DMS 273 treated with DMSO at 0.1 percent for 48 hours (cell line): Measurements from ENCODE around the gene ABCA3.
A peak's percentile ranks its signal among the peaks of the same experiment; 100 is the strongest.
"Not testable (repeated sequence)": the region's sequence is repeated elsewhere in the genome, so short reads cannot be mapped to it uniquely, and the experiment has no call there.

ENCODE experiments used
- DNase-seq: peaks from one replicate; lab custom pipeline; 2025; lab: John Stamatoyannopoulos, UW

ABCA3 gene

DNA sequence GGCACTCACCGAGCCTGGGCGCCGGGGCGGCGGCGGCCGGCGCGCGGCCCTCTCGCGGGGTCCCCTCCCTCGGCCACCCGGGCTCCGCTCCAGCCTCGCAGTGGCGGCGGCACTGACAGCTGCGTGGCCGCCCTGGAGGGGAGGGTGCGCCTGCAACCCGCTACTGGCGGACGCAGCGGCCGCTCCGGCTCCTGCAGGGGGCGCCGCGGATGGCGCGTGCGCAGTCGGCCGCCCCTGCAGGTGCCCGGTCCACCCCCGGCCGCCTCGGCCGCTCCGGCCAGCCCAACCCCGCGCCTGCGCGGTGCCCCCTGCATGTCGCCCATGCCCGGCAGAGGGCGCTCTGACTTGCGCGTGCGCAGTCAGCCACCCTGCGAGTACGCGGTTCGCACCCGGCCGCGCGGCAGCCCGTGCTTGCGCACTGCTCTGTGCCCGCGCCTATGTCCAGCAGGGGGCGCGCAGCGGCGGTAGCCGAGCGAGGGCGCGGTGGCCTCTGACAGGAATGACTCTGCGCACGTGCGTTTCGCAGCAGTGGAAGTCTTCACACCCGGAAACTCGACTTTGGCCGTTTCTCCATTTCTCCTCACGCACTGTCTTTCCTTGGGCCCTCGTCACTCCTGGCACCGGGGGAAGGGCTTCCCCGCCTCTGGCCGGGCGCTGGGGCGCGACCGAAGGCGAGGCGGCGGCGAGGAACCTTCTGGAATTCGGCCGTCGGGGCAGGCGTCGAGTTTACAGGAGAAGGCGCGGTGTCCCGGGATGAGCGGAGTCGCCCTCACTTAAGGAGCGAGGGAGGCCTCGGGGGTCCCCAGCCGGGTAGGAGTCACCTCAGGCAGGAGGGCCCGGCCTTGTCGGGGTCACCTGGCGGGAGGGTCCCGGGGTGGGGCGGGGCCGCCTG is at the start of gene ABCA3:
Gene ABCA3 (minus strand): TSS at position 165 of the 892 bp plus-strand sequence. CDS start 14,262 bp downstream, outside the sequence.
- DNase-seq: peak; percentile 80

GRCh38 chr16:2388875-2389433 is 48.4 kb upstream of the ABCA3 start:
- DNase-seq: no peak

DNA sequence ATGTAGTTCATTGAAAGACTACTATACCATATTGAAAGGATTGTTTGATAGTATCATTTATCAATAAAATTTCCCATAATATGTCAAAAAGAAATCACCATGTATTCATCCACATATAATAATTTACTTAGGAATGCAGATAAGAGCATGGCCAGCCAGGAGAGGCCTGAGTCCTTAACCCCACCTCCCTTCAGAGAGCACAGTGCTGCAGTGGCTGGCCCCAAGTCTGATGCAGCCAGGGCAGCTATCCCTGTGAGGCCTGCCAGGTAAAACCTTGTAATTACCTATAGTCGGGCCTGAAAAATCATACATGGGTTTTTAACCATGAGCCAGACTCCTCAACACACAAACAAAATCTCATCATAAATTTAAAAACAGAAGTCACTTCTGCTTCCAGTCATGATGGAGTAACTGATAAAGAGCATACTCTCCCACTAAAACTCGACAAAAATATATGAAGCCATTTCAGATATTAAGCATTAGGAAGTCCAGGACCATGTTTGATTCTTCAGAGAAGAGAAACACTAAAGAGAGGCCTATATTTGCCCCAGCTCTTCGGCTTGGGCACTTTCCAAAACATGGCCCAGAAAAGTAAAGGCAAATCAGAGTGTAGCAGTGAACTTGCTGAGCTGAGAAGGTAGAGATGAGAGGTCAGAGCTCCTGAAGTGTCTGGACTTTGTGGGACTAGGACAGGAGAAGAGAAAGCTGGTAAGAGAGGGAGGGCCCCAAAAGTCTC is 47.8 kb upstream of the ABCA3 start:
- DNase-seq: no peak

DNA sequence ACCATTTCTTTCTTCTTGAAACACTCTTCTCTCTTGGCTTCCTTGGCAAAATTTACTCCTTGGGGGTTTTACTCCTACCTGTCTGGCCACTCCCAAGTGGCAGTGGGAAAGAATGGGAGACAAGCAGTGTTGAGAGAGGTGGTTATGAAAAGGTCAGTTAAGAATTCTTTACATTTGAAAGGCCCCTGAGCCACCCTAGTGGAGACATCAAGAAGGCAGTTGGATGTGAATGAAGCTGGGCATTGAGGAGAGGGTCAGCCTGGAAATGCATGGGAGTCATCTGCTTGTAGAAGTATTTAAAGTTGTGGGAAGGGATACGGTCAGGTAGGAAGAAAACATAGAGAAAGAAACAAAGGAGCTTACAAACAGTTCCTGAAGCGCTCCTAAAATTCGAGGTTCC is 46.5 kb upstream of the ABCA3 start:
- no peak for DNase-seq

GRCh38 chr16:2385982-2386381 is 45.5 kb upstream of the ABCA3 start:
- DNase-seq: not testable (repeated sequence)

DNA sequence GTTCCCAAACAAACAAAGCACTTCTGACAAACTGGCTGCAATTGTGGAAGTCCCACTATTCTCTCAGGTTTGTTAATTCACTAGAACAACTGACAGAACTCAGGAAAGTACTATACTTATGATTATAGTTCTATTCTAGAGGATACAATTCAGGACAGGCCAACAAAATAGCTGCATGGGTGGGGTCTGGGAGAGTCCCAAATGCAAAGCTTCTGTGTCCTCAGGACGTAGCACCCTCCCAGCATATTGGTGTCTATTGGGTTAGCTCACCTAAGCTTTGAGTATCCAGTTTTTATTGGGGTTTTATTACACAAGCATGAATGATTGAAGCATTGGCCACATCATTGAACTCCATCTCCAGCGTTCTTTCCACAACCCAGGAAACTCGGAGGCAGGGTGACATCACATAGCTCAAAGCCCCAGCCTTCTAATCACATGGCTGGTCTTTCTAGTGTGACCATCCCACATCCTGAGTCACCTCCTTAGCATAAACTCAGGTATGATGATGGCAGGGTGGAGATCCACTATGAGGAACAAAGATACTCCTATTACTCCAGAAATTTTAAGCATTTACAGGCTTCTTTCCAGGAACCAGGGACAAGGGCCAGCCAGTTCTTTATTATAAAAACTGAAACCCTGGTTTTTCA is 44.8 kb upstream of the ABCA3 start:
- DNase-seq: no peak

DNA sequence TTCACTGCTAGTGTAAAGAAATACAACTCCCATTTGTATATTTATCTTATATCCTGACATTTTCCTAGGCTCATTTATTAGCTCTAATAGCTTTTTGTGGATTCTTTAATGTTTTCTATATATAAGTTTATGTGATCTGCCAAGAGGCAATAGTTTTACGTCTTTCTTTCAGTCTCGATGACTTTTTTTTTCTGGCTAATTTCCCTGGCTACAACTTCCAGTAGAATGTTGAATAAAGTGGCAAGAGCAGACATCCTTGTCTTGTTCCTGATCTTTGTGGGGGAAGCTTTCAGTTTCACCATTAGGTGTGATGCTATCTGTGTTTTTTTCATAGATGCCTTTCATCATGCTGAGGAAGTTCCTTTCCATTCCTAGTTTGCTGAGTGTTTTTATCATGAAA is 43.9 kb upstream of the ABCA3 start:
- DNase-seq: no peak

GRCh38 chr16:2383501-2383900 is 43.0 kb upstream of the ABCA3 start:
- DNase-seq: no peak

DNA sequence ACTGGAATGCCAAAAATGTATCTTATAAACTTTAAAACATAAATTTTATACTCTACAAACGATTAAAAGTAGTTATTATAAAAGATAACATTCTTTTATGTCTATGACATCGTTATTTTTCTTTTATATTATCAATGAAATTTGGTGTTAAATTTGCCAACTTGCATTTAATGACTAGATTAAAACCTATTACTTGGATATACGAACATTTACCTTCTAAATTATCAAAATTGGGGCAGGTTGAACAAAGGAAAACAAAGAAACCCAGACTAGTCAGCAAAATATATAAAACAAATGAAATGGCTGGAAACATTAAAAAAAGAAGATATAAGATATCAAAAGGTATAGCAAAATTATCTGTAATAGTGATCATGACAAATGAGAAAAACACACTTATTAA is 34.1 kb upstream of the ABCA3 start:
- no peak for DNase-seq

DNA sequence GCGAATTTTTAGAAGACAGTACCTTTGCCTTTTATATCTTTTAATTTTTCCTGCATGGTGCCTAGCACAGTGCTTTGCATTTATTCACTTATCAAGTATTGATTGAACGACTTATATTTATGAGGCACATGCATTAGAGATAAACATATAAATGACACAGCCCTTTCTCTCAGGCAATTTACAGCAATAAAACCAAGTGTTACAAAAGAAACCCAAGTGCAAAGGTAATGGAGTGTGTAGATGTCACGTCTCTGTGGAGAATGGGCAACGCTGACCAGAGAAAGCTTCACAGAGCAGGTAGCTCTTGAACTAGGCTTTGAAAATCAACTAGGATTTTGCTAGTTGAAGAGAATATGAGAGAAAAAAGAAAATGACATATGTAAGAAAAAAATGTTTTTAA is 32.6 kb upstream of the ABCA3 start:
- no peak for DNase-seq

DNA sequence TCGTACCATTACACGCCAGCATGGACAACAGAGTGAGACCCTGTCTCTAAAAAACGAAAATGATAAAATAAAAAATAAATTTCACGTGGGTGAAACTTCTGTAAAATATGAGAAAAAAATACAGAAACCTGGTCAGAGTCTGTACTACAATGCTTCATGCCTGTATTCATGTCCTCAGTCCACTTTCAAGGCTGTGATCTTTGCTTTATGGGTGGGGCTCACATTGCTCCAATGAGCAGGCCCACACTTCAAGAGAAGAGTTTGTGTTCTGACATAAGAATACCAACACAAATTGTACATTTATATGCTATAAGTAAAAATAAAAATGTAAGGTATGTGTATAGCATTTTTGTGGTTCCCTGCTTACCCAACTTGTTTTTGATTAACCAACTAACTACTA is 32.2 kb upstream of the ABCA3 start:
- DNase-seq: no peak

GRCh38 chr16:2371421-2371820 is 30.9 kb upstream of the ABCA3 start:
- no peak for DNase-seq

DNA sequence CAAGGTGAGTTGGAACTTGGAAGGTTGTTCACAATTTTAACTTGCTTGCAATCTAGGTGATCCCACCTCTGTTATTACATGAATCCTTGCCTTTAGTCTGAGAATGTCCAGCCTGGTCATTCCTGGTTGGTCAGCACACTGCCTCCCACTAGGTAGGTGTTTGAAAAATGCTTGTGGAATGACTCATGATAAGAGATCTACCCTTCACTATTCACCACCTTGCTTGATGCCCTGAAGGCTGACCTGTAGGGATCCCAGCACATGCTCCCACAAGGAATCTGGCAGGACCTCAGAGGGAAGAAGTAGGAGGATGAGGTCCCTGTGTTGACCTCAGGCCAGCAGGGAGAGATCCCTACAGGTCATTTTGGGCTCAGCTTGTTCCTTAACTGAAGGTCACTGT is 30.2 kb upstream of the ABCA3 start:
- no peak for DNase-seq

DNA sequence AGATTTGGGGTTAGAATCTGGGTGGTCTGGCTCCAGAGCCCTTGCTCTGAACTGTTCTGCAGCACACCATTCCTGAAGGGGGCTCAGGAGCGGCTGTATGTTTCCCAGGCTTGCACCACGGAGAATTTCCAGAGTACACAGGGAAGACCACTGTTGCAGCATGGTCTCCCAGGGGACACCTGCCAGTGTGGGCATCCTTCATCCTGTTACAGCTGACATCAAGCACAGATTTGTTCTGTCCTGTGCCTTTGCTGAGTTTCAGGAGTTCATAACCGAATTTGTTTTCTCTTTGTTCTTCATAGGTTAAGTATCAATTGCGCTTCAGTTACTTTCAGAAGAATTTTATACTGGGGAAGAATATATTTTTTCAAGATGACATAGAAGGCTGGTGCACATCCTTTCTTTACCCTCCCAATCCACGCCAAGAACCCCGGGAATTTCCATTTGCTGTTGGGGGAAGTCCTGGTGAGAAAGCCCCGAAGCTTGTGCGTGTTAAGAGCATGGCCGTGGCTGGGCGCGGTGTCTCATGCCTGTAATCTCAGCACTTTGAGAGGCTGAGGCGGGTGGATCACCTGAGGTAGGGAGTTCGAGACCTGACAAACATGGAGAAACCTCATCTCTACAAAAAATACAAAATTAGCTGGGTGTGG is 26.3 kb upstream of the ABCA3 start:
- DNase-seq: no peak

DNA sequence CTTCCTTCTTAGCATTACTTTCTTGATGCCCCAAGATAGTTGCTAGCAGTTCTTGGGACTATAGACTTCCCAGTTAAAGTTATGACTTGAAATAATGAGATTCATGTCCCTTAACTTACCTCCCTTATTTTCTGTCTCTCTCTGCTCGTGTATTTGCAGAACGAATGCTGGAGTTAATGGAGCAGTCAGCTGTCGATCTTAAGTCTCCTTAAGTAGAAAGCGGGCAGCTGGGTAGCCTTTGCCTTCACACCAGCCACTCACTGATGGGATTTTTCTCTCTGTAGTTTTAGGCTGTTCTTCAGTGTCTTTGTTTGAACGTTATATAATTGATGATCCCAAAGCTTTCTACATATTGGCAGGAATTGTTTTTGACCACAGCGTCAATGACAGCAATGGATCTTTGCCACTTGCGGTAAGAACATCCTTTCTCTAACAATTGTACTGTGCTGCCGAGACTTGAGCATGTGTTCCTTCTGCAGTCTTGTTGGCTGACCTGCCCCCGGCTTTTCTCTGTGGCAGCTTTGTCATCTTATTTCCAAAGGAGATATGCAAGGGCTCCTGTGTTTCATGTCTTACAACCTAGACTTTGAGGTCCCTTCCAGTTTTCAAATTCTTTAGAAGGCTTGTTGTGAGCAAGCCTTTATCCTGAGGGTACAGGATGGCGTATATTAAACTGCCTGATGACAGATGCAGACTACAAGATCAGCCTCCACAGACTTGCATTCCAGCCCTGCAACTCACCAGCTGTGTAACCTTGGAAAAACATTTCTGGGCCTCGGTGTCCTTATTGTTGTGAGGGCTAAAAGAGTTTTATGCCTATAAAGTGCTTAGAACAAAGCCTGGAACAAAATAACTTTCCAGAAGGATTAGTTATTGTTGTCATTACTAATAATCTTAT is 25.1 kb upstream of the ABCA3 start:
- DNase-seq: no peak

GRCh38 chr16:2364638-2365210 is 24.2 kb upstream of the ABCA3 start:
- DNase-seq: peak; percentile 31

- no peak for DNase-seq
These were observed 21.7 kb upstream of the ABCA3 start for GRCh38 chr16:2362218-2362617.

DNA sequence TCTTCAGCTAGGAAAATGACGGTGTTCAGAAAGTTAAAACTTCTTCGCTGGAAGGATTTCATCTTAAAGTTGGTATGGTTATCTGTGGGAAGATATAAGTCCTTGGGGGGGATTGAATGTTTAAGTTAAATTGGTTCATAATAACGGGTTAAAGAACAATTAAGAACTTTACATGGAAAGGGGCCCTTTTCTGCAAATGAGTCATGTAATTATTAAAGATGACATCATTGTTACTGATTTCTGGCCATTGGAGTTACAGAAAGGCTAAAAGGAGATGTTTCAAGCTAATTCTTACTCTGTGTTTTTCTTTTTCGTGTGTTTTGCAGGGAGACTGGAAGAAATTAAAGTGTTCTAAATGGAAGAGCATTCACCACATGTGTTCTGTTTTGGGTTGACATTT is 20.6 kb upstream of the ABCA3 start:
- DNase-seq: no peak

GRCh38 chr16:2359919-2360318 is 19.4 kb upstream of the ABCA3 start:
- DNase-seq: no peak

GRCh38 chr16:2358811-2359210 is 18.3 kb upstream of the ABCA3 start:
- DNase-seq: no peak

DNA sequence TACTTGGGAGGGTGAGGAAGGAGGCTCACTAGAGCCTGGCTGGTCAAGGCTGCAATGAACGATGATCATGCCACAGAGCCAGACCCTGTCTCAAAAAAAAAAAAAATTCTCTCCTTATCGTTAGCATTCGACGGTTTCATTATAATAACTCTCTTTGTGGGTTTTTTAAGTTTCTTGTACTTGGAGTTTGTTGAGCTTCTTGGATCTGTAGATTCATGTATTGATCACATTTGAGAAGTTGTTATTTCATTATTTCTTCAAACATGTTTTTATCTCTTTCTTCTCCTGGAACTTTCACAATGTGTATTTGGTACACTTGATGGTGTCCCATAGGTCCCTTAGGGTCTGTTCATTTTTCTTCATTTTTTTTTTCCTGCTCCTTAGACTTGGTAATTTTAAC is 16.8 kb upstream of the ABCA3 start:
- no peak for DNase-seq
